ENCODE results near the gene ACBD4.

Gene ACBD4

GRCh38 chr17:45131616-45132319, 3.7 kb upstream of the ACBD4 start (continued):
- TF ChIP-seq, protein P1, sequence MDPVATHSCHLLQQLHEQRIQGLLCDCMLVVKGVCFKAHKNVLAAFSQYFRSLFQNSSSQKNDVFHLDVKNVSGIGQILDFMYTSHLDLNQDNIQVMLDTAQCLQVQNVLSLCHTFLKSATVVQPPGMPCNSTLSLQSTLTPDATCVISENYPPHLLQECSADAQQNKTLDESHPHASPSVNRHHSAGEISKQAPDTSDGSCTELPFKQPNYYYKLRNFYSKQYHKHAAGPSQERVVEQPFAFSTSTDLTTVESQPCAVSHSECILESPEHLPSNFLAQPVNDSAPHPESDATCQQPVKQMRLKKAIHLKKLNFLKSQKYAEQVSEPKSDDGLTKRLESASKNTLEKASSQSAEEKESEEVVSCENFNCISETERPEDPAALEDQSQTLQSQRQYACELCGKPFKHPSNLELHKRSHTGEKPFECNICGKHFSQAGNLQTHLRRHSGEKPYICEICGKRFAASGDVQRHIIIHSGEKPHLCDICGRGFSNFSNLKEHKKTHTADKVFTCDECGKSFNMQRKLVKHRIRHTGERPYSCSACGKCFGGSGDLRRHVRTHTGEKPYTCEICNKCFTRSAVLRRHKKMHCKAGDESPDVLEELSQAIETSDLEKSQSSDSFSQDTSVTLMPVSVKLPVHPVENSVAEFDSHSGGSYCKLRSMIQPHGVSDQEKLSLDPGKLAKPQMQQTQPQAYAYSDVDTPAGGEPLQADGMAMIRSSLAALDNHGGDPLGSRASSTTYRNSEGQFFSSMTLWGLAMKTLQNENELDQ (tag by site-specific recombination; IDR thresholded peaks at IDR 0.05; ENCODE audit: low read depth): no peak
- TF ChIP-seq ZNF391 (tag by site-specific recombination; IDR thresholded peaks at IDR 0.05; ENCODE audit: borderline replicate concordance, low read depth) (0 out of 2 replicates have a peak, but pooled peaks have one; percentile 60), ZNF292 (tag by site-specific recombination; IDR thresholded peaks at IDR 0.05; ENCODE audit: borderline replicate concordance, low read depth) (no peak), ZNF146 (tag by site-specific recombination; IDR thresholded peaks at IDR 0.05) (no peak), ZSCAN23 (tag by site-specific recombination; IDR thresholded peaks at IDR 0.05) (0 out of 2 replicates have a peak, but pooled peaks have one; percentile 40), RBAK (tag by site-specific recombination; IDR thresholded peaks at IDR 0.05) (no peak), ZNF23 (tag by site-specific recombination; IDR thresholded peaks at IDR 0.05; ENCODE audit: borderline replicate concordance) (no peak), ZSCAN18 (tag by site-specific recombination; IDR thresholded peaks at IDR 0.05) (no peak), FEZF1 (tag by site-specific recombination; IDR thresholded peaks at IDR 0.05) (no peak), ZNF155 (tag by site-specific recombination; IDR thresholded peaks at IDR 0.05) (no peak), ZNF24 (tag by site-specific recombination; IDR thresholded peaks at IDR 0.05) (0 out of 2 replicates have a peak, but pooled peaks have one; percentile 46), PRDM10 (tag by site-specific recombination; IDR thresholded peaks at IDR 0.05) (no peak), BCL11B (tag by site-specific recombination; IDR thresholded peaks at IDR 0.05; ENCODE audit: low read depth) (peak; percentile 87), HOXD13 (CRISPR knock-in tag; IDR thresholded peaks at IDR 0.05; ENCODE audit: borderline replicate concordance) (no peak), ZNF169 (tag by site-specific recombination; IDR thresholded peaks at IDR 0.05) (no peak), ZNF707 (tag by site-specific recombination; IDR thresholded peaks at IDR 0.05) (no peak), ZBTB20 (tag by site-specific recombination; IDR thresholded peaks at IDR 0.05) (no peak), ZFP37 (tag by site-specific recombination; IDR thresholded peaks at IDR 0.05) (peak; percentile 53; the same call in 1 of the 2 replicates), YY2 (tag by site-specific recombination; IDR thresholded peaks at IDR 0.05) (0 out of 2 replicates have a peak, but pooled peaks have one; percentile 27), ZNF248 (tag by site-specific recombination; IDR thresholded peaks at IDR 0.05) (no peak), ZNF624 (tag by site-specific recombination; IDR thresholded peaks at IDR 0.05) (no peak), HOXA7 (CRISPR knock-in tag; IDR thresholded peaks at IDR 0.05; ENCODE audit: borderline replicate concordance) (no peak), ZNF76 (tag by site-specific recombination; IDR thresholded peaks at IDR 0.05; ENCODE audit: borderline replicate concordance, low read depth) (peak; percentile 46; the same call in 1 of the 2 replicates), ZNF132 (tag by site-specific recombination; IDR thresholded peaks at IDR 0.05; ENCODE audit: borderline replicate concordance) (no peak), ZNF514 (tag by site-specific recombination; IDR thresholded peaks at IDR 0.05) (no peak), ZNF623 (tag by site-specific recombination; IDR thresholded peaks at IDR 0.05) (no peak), ZNF843 (tag by site-specific recombination; IDR thresholded peaks at IDR 0.05) (0 out of 2 replicates have a peak, but pooled peaks have one; percentile 17), ZNF629 (tag by site-specific recombination; IDR thresholded peaks at IDR 0.05) (peak; percentile 54), KLF10 (tag by site-specific recombination; IDR thresholded peaks at IDR 0.05) (no peak)
- TF ChIP-seq, protein P2, sequence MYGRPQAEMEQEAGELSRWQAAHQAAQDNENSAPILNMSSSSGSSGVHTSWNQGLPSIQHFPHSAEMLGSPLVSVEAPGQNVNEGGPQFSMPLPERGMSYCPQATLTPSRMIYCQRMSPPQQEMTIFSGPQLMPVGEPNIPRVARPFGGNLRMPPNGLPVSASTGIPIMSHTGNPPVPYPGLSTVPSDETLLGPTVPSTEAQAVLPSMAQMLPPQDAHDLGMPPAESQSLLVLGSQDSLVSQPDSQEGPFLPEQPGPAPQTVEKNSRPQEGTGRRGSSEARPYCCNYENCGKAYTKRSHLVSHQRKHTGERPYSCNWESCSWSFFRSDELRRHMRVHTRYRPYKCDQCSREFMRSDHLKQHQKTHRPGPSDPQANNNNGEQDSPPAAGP (tag by site-specific recombination; IDR thresholded peaks at IDR 0.05): no peak
- TF ChIP-seq, protein P3, sequence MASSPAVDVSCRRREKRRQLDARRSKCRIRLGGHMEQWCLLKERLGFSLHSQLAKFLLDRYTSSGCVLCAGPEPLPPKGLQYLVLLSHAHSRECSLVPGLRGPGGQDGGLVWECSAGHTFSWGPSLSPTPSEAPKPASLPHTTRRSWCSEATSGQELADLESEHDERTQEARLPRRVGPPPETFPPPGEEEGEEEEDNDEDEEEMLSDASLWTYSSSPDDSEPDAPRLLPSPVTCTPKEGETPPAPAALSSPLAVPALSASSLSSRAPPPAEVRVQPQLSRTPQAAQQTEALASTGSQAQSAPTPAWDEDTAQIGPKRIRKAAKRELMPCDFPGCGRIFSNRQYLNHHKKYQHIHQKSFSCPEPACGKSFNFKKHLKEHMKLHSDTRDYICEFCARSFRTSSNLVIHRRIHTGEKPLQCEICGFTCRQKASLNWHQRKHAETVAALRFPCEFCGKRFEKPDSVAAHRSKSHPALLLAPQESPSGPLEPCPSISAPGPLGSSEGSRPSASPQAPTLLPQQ (tag by site-specific recombination; IDR thresholded peaks at IDR 0.05): 0 out of 2 replicates have a peak, but pooled peaks have one; percentile 32

Measured in HEK293 (cell line).